HG02852 (cell line): Measurements from ENCODE around the gene KMT2E.

Source experiments
- ATAC-seq: cut with Tn5 transposase; IDR thresholded peaks from one replicate; pipeline ENCODE4 v1.9.1; 2021; ENCODE audit warnings: mild to moderate bottlenecking, moderate library complexity; ENCODE audit not compliant: unreplicated experiment

Gene KMT2E

DNA sequence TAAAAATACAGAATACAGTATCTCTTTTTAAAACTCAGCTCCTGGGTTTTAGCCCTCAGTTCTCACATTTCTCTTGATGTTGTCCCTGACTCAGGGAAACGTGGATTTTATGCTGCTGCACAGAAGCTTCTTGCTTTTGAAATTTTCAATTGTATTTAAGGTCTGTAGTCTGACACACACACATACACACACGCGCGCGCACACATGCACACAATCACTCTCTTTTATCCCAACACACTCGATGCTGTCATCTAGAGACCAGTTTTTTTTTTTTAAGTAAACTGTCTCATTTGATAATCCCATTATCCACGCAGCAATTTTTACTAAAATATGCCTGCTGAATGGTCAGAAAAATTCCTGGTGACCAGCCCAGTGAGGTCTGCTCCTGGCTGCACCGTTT, 108.6 kb downstream of the KMT2E start:
- ATAC-seq = no peak

DNA sequence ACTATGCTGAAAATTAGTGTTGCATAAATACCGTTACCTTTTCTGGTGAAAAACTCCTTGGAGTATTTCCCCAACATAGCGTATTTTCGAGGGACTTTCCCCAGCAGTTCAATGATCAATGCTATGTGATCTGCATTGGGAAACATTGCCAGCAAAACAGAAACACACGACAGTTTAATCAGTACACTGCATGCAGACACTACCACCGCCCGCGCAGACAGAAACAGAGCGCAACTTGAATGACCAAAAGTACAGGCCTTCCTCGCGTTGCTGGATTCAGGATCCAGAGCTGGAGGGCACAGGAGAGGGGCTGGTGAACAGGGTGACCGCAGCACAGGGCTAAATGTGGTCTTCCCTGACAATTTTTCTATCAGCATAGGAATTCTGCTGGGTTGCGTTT, 111.7 kb downstream of the KMT2E start:
- no peak for ATAC-seq

DNA sequence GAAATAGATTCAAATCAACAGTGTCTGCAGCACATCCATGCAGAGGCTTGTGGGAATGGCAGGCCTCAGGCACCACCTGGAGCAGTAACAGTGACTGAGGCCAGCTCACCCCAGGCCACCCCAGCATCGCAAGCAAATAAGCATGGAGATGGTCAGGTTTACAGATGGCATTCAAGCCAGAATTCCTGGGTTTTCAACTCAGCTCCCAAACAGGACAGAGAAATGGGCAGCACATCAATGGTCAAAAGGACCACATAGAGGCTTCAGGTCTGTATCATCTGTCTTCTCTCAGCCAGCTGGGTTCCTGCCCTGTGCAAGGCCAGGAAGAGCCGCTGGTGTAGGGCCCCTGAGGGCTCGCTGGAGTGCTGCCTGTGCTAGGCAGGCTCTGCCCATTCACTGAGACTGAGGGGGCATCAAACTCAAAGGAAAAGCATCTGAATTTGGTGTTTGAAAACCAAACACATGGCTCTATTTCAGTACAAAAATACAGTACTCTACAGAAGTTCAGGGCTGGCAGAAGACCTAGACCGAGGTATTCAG, 112.5 kb downstream of the KMT2E start:
- ATAC-seq = no peak

DNA sequence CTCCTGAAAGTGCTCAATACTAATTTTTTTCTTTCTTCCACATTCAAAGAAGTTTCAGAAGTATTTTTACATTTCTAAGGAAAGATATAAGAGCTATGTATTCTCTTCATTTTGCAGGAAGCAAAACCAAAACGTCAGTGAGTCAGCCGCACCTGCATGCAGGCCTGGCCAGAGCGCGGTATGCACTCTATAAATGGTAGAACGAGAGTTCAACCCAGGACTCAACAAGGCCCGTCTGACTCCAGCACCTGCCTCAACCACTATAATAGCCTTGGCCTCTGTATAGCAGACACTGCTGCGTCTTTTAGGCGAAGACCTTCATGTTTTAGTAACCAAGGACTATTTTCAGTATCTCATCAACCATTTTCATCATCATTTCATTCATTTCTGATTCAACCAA, 113.2 kb downstream of the KMT2E start:
- no peak for ATAC-seq

DNA sequence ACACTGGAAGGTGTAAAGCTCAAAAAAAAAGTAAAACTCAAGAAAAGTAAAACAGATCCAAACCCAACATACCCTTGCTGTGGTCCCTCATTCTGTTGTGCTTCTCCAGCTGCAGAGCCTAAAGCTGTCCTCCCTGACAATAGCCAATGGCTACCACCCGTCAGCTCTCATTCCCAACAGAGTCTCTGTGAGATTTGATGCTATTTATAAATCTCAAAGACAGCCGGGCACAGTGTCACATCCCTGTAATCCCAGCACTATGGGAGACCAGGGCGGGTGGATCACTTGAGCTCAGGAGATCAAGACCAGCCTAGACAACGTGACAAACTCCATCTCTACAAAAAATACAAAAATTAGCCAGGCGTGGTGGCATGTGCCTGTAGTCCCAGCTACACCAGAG, 116.0 kb downstream of the KMT2E start:
- ATAC-seq = no peak

DNA sequence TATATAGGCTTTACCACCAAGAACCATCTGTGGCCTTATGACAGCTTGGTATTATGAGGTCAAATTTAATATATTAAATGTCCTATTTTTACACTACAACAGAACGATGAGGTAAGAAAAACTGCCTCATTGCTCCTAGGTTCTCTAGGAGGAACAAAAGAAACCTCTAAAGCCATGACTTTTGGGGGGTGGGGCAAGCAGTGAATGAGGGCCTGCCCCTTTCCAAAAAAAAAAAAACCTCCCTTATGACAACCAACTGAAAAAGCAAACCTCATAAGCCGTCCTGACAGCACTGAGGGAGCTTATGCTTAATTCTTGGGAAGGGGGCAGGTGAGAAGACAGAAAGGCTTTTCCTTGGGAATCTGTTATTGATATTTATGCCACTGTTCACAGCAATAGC, 116.6 kb downstream of the KMT2E start:
- no peak for ATAC-seq

DNA sequence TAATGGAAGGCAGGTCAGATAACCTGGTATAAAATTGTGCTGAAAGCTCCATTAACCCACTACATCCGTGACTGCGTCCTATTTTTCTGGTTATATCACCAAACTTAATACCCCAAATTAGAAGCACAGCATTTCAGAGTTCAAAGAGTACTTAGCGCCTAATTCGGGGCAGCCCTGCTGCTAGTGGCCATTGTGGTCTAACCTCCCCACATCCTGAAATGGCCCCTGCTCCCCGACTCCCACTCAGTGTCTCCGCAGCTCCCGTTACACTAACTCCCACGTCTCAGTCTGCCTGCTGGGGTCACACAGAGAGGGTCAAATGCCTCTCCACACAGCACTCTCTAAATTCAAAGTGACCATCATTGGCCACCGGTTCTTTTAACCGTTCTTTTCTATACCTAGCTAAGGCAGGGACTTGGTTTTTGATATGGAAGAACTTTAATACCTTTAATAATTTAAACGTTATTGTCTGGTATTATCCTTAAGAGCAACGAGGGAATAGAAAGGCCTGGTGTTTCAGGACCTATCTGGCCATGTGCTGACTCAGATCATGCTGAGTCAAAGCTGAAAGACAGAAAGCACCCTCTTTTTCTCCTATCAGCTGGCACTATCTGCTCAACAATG, 117.1 kb downstream of the KMT2E start:
- ATAC-seq = peak; percentile 84

DNA sequence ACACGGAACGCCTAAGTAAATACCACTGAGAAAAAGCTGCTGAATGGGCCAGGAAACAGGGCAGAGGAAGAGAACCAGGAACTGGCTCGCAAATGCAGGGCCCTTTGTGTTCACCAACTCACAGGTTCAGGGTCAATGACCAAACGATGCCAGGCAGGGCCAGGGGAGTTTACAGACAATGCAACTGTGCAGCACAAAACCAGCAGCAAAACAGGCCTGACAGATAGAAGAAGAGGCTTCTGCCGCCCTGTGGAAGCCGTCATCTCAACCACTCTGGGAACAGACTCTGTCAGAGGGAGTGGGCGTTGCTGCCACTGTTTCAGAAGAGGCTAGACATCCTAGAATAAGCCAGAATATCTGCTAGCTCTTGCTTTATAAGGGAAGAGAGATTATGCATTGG, 117.9 kb downstream of the KMT2E start:
- no peak for ATAC-seq

DNA sequence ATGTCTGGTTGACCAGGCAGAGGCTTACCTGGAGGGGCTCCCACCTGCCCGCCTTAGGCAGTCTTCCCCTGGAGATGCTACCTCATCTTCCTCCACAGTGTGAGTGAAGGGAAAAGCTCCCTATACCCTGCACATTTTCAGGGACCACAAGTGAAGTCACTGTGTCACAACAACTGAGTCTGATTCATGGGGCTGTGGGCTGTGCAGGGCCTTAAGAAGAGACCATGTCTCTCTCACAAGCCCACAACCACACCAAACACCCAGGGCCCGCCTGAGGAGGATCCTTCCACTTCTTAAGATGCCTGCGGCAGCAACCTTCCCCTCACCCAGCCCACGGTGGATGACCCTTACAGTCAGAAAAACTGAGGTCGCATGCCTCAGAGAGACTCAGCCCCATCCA, 118.3 kb downstream of the KMT2E start:
- no peak for ATAC-seq

DNA sequence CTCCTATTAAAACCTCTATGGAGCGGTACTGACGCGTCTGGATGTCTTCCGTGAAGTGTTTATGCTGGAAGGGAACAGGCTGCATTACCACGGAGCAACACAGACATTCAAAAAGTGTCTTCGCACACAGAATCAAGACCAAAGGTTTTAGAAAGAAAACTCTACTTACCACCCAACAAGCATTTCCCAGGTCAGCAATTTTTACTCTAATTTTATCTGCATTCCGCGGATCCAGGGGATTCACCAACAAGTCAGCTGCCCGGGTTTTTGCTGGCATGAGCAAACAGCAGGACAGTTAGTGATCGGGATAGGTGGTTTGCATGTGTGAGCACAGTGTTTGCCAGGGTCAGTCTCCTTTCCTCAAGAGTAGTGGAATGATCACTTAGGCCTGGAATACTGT, 118.8 kb downstream of the KMT2E start:
- no peak for ATAC-seq

DNA sequence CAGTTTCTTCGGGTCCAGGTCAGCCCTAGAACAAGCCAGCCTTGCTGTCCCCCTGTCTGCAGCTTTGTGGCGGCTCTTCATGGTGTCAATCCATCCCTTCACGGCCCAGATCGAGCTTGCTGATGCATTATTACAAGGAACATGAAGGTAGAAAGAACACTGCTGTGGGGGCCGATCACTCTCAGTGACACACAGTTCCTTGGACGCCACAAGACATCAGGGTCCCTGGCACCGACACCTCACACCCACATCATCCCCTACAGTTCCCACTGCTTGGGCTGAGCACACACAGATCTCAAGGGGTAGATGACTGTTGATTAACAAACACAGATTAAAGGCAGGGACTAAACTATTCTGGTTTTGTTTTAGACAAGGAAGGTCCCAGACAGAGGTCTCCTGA, 119.4 kb downstream of the KMT2E start:
- no peak for ATAC-seq

DNA sequence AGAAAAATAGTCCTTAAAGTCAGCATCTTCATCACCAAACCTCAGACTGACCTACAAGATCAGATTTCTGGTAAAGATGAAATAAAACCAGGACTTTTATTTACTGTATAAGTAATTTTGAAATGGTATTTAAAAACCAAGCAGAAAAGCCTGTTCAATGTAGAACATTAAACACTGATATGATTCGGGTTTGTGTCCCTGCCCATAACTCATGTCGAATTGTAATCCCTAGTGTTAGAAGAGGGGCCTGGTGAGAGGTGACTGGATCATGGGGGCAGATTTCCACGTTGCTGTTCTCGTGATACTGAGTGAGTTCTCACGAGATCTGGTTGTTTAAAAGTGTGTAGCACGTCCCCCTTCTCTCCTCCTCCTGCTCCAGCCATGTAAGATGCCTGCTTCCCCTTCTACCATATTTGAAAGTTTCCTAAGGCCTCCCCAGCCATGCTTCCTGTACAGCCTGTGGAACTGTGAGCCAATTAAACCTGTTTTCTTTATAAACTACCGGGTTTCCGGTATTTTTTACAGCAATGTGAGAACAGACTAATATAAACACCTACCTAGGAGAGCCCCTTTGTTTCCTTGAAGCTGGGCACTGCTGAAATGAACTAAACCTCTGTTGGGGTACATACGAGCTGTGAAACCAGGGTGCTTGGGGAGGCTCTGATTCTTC, 120.1 kb downstream of the KMT2E start:
- no peak for ATAC-seq

DNA sequence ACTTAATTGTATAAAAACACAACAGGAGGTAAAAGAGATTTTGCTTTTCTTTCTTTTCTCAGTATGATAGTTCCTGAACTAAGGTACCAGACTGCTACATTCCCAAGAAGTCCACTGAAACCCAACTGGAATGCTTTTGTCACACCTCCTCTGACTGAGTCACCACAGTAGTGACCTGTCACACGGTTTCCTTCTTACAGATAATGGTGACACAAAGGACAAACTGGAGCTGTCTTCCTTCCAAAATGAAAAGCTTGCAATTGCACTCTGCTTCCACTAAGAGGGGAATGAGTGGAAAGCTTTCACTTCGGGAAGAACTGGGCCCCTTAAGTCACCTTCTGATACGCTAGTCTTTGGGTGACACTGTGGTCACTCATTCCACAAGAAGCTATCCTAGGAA, 122.2 kb downstream of the KMT2E start:
- no peak for ATAC-seq

DNA sequence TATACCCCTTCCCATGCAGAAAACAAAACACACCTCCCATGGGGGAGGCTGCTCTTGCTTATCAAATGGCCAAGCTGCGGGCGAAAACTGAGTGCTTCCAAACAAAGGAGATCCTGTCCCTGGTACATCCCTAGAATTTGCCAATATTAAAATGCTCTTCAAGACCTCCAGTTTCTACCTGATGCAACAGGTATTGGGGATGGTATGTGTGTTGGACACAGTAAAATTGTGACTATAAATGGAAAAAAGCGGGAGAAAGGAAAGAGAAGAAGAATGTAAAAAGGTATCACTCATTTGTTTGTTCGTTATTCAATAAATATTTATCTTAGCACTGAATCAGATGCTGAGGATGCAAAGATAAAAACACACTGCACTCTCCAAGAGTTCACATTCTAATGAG, 123.9 kb downstream of the KMT2E start:
- ATAC-seq = no peak

DNA sequence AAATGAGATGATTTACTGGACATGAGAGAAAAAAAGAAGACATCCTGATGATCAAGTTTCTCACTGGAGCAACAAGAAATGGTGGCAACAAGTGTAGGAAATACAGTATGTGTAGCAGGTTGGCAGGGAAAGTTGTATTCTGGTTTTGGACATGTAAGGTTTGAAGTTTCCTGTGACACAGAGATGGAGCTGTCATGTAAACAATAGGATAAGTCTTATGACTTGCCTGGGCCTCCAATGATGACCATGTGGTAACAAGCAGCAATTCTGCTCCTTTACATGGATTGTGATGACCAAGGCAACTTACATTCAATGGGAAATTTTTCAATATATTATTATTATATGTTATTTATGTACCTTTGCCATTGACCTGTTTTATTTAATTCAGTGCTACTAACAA, 125.4 kb downstream of the KMT2E start:
- no peak for ATAC-seq

DNA sequence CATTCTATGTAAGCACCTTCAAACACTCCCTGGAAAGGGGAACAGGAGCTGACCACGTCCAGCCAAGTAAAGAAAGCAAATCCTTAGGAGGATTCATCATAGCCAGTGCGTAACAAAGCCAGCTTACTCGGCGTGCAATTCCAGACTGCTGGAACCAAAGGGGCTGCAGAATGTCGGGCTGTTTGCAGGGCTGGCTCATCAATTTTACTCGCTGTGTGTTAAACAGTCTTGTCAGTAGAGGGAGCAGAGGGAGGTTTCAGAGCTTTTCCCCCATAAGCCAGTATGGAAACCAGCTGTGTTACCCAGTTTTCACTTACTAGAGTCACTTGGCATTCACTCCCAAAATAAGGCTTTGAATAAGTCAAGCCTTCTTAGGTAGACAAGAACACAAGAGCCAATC, 127.1 kb downstream of the KMT2E start:
- no peak for ATAC-seq

DNA sequence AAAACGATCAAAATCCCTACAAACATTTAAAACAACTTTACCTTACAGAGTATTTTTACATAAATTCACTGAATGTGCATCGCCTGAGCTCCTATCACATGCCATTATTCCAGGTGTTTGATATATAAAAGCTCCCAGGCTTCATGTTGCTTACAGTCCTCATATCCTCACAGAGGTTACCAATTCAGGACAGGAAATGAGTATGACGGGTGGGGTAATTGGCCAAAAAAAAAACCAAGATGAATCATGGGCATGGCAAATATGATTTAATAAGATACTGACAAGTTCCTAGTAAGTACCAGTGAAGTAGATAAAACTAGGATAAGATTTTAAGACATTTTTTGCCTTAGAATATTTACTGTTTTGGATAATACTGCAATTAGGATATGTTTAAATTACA, 135.8 kb downstream of the KMT2E start:
- ATAC-seq = no peak

DNA sequence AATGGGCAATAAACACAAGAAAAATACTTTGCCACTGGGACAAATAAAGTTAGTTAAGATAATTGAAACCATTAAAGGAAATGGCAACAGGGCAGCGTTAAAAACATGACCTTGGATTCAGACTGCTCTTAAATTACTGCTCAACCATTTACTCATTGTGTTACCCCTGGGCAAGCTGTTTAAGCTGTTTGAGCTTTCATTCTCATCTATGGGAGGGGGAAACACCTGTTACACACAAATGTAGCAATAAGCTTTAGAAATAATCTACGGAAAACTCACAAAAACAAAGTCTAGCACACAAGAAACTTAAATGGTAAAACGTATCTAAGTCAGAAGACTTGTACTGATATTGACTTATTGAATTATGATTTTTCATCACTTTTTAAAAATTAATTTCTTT, 137.1 kb downstream of the KMT2E start:
- ATAC-seq = no peak

DNA sequence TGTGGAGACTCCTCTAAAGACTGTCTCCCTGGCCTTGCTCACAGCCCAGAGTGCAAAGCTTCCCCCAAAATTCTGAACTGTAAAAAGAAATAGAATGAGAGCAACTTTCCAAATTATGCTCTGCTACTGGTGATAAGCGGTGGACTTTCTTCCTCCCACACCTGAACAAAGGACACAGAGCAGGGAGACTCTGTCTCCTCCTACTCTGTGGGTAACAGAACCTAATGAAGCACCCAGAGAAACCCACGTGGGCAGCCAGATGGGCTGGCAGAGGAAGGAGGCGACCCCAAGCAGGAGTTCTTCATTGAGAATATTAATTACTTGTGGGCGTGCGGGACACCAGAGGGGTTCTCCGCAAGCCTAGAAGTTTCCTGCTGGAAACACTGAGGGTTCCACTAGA, 139.5 kb downstream of the KMT2E start:
- no peak for ATAC-seq

DNA sequence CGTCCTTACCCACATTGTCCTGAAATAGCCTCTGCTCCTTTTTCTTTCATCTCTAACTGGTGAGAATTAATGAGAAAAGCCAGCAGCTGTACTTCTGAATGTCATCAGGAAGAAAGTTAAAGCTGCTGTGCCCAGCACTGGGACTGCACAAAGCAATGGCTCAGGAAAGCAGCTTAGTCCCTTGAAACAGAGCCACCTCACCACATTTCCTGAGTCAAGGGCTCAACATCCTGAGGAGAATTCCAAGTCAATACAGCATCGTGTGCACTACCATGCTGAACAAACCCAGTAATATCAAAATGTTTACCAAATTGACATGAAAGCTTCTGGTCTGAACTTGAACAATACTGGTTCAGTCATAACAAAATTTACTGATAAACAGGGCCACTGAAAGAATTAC, 140.1 kb downstream of the KMT2E start:
- ATAC-seq = no peak

DNA sequence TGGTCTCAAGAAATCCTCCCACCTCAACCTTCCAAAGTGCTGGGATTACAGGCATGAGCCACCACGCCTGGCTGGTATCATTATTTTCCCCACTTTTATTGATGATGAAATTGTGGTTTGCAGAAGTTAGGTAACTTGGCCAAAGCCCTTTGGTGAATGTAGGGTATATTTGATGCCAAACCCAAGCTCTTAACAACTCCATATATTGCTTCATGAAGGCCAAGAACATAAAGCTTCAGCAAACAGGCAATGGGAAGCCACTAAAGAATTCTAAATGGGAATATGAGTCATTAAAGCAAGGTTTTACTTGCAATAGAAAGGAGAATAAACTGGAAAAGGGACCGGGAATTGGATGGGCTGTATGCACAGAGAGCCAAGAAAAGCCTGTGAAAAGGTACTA, 142.7 kb downstream of the KMT2E start:
- ATAC-seq = no peak

DNA sequence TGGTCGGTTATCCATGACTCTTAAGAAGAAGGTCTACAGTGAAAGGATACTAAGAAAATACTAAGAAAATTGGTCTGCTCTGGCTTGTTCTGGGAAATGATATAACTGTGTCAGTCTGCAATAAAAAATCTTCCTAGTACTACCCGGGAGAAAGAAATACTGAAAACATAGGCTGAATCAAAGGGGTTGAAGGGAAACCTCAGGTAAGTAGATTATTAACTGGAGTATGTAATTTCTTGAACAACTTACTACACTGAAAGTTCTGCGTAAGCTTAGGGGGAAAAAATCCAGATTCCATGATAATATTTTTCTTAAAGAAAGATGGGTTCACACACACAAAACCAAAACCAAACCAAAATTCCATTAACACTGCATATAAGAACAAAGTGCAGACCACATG, 143.3 kb downstream of the KMT2E start:
- ATAC-seq = no peak

DNA sequence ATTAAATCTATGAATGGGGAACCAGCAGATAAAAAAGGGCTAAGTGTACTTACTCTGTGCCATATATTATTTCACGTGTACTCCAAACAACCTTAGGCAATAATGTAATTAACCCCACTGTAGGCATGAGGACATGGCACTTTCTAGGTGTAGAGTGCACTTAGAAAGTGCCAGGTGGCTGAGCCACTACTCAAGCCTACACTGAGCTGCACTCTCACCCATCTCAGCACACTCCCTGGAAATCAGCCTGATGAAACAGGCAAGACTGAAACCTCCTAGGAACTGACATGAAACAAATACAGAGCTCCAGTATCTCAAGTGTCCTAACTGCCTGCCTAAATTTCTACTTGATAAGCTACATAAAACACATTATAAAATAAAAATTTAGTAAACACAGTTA, 147.4 kb downstream of the KMT2E start:
- no peak for ATAC-seq
